ENCODE measurements around the gene HOXC5. TPM values are rescaled to one million over a fixed set of nuclear protein-coding genes. Genes with fewer than 3 reads are reported as not detected.
"Not testable (repeated sequence)": the region's sequence is repeated elsewhere in the genome, so short reads cannot be mapped to it uniquely, and the experiment has no call there.

HOXC5 gene
- total RNA-seq, 1 donor from 2014 or later: 28.7 TPM

DNA sequence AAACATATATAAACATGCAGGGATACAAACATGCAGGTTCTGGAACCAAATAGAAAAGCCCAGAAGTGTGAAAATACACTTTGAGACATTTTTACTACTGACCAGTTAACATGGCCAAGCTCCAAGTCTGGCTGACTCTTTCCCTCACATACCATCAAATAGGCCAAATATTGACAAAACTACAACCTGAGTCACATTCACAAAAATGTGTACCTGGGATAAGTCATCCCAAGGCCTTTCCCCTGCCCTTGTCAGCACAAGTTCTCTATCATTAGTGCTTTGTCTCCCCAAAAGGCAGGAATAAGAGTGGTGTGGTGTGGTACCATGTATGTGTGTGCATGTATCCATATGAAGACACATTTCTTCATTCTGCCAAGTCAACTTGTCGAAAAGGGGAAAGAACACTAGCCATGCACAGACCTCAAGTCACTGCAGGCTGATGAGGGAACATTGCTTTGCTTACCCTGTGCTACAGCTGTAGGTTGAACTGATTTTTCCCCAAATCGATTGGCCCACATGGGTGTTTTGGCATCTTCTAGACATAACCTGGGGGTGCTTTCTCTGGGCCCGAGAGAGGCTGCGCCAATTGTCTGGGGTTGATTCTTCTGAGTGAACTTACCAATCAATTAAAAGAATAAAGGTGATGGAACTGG lies 35.7 kb downstream of the HOXC5 start:
- Mint-ChIP-seq H3K9me3 (no peaks in the 10 kb centered on the region), H3K27ac (peak overlapping the region; percentile 61), H3K27me3 (ENCODE audit: low read depth) (peaks cover 5% of the 10 kb centered on the region)

GRCh38 chr12:54071942-54072341 lies 39.1 kb downstream of the HOXC5 start:
- no peaks in the 10 kb centered on the region for H3K9me3 Mint-ChIP-seq
- peaks cover 2% of the 10 kb centered on the region for H3K36me3 Mint-ChIP-seq
- peaks cover 43% of the 10 kb centered on the region for H3K4me1 Mint-ChIP-seq
- no peak overlapping the region for H3K4me3 Mint-ChIP-seq
- DNase-seq (ENCODE audit: low spot score in 2 of 2, unreplicated experiment in 2 of 2): no peak
- H3K27me3 Mint-ChIP-seq (ENCODE audit: low read depth): no peaks in the 10 kb centered on the region
- H3K27ac Mint-ChIP-seq: no peak overlapping the region
- TF ChIP-seq CTCF (IDR thresholded peaks at IDR 0.05; ENCODE audit: unreplicated experiment): no peak

More for the DNA sequence above, 35.7 kb downstream of the HOXC5 start:
- DNase-seq (ENCODE audit: low spot score in 2 of 2, unreplicated experiment in 2 of 2): no peak
- TF ChIP-seq CTCF (IDR thresholded peaks at IDR 0.05; ENCODE audit: unreplicated experiment): no peak
- H3K4me3 Mint-ChIP-seq: no peak overlapping the region
- peaks cover 3% of the 10 kb centered on the region for H3K36me3 Mint-ChIP-seq
- H3K4me1 Mint-ChIP-seq: peaks cover 28% of the 10 kb centered on the region

DNA sequence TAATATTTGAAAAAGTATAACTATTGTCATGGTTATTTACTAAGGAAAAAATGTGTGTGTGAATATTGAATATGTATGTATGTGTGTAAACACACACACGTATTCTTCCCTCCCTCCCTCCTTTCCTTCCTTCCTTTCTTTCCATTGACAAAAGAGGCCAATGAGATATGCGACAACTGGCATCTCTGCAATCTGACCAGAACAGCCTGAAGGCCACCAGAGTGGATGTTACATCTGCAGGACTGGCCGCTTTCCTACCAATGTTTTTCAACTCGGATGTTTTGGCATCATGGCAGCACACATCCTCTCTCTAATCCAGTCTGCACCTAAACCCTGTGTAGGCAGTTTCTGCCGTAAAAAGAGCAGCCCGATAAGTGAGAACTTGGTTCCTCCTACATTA lies 41.5 kb downstream of the HOXC5 start:
- Mint-ChIP-seq H3K27ac (no peak overlapping the region), H3K4me1 (peaks cover 54% of the 10 kb centered on the region), H3K9me3 (no peaks in the 10 kb centered on the region), H3K36me3 (peaks cover 2% of the 10 kb centered on the region), H3K27me3 (ENCODE audit: low read depth) (no peaks in the 10 kb centered on the region), H3K4me3 (no peak overlapping the region)
- TF ChIP-seq CTCF (IDR thresholded peaks at IDR 0.05; ENCODE audit: unreplicated experiment): no peak
- DNase-seq (ENCODE audit: low spot score in 2 of 2, unreplicated experiment in 2 of 2): no peak

DNA sequence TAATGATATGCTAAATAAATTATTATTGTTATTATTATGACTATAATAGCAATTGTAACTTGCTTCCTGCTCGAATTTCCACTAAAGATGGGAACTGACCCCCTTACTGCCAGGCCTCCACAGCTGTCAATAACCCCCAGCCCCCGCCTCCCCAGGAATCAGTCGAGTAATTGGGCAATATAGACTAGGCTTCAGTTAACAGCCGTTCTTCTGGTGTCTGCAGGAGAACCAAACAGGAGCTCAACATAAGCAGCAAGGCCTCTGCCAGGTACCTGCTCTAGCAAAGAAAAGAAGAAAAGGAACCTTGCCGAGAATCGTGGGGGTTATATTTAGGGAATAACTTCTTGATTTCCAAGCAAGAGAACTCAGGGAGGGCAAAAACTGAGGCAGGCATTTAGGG lies 42.6 kb downstream of the HOXC5 start:
- no peaks in the 10 kb centered on the region for H3K9me3 Mint-ChIP-seq
- no peak for TF ChIP-seq CTCF (IDR thresholded peaks at IDR 0.05; ENCODE audit: unreplicated experiment)
- no peak for DNase-seq (ENCODE audit: low spot score in 2 of 2, unreplicated experiment in 2 of 2)
- no peak overlapping the region for H3K4me3 Mint-ChIP-seq
- no peaks in the 10 kb centered on the region for H3K27me3 Mint-ChIP-seq (ENCODE audit: low read depth)
- H3K27ac Mint-ChIP-seq: peak overlapping the region; percentile 68
- peaks cover 56% of the 10 kb centered on the region for H3K4me1 Mint-ChIP-seq
- H3K36me3 Mint-ChIP-seq: peaks cover 2% of the 10 kb centered on the region

- H3K27me3 Mint-ChIP-seq (ENCODE audit: low read depth): no peaks in the 10 kb centered on the region
- no peak for TF ChIP-seq CTCF (IDR thresholded peaks at IDR 0.05; ENCODE audit: unreplicated experiment)
- no peak overlapping the region for H3K4me3 Mint-ChIP-seq
- no peak for DNase-seq (ENCODE audit: low spot score in 2 of 2, unreplicated experiment in 2 of 2)
- peaks cover 2% of the 10 kb centered on the region for H3K36me3 Mint-ChIP-seq
- peaks cover 55% of the 10 kb centered on the region for H3K4me1 Mint-ChIP-seq
- no peaks in the 10 kb centered on the region for H3K9me3 Mint-ChIP-seq
- peak overlapping the region; percentile 79 for H3K27ac Mint-ChIP-seq
These were observed 43.1 kb downstream of the HOXC5 start for GRCh38 chr12:54075974-54076373.

DNA sequence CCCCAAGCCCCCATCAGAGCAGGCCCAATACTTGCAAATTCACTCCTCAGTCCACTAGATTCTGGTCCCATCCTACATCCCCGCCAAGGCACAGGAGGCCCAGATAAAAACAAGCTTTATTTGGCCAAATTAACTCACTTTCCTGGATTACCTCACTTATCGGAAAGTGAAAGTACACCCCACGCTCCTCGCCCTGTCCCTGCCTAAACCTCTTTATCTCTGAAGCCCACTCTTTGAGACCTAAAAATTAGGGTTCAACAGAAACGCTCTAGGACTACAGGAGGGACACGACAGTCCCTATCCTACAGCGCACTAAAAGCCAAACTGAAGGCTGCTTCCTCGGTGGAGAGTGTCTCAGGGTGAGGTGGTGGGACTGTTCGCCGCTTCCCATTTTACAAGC lies 45.0 kb downstream of the HOXC5 start:
- not testable (repeated sequence) for DNase-seq (ENCODE audit: low spot score in 2 of 2, unreplicated experiment in 2 of 2); H3K36me3 Mint-ChIP-seq; H3K9me3 Mint-ChIP-seq; H3K27me3 Mint-ChIP-seq (ENCODE audit: low read depth)
- Mint-ChIP-seq H3K4me1 (peaks cover 58% of the 10 kb centered on the region), H3K4me3 (peak overlapping the region; percentile 69), H3K27ac (peak overlapping the region; percentile 99)

GRCh38 chr12:54079115-54079514 lies 46.3 kb downstream of the HOXC5 start:
- peak overlapping the region; percentile 99 for H3K27ac Mint-ChIP-seq
- H3K27me3 Mint-ChIP-seq (ENCODE audit: low read depth); H3K36me3 Mint-ChIP-seq; H3K9me3 Mint-ChIP-seq; DNase-seq (ENCODE audit: low spot score in 2 of 2, unreplicated experiment in 2 of 2): not testable (repeated sequence)
- H3K4me3 Mint-ChIP-seq: peak overlapping the region; percentile 73
- H3K4me1 Mint-ChIP-seq: peaks cover 69% of the 10 kb centered on the region

- H3K27ac Mint-ChIP-seq: peak overlapping the region; percentile 99
- peaks cover 78% of the 10 kb centered on the region for H3K4me1 Mint-ChIP-seq
- not testable (repeated sequence) for H3K9me3 Mint-ChIP-seq; H3K36me3 Mint-ChIP-seq; H3K27me3 Mint-ChIP-seq (ENCODE audit: low read depth); DNase-seq (ENCODE audit: low spot score in 2 of 2, unreplicated experiment in 2 of 2)
- H3K4me3 Mint-ChIP-seq: peak overlapping the region; percentile 73
These were observed 47.4 kb downstream of the HOXC5 start for GRCh38 chr12:54080008-54080924.

Measured in mesothelial cell of epicardium (in vitro differentiated cells).